Body of pancreas (tissue), 4 donors: ENCODE data around the gene HPSE2. TPM values are rescaled to one million over a fixed set of nuclear protein-coding genes. Genes with fewer than 3 reads are reported as not detected.

Source experiments
- ATAC-seq: fragments of 150-250 bp; one replicate; pipeline ENCODE4 v1.9.1; 2016
- DNase-seq, 4 donors: peaks; one replicate each; pipeline ENCODE4 v3.0.0-alpha.2; 2019
- H3K27ac ChIP-seq, 4 donors: fragments of 200-600 bp; sonication (generic); 1 replicate in 3 of 4; 2 replicates in 1 of 4; pipeline versions ENCODE4 v1.5.1 to v1.6.1; 2016 to 2019; ENCODE audit warnings: mild to moderate bottlenecking in 1 of 4, mixed read lengths in 1 of 4, moderate library complexity in 1 of 4
- H3K27me3 ChIP-seq, 2 donors: fragments of 200-600 bp; sonication (generic); one replicate each; pipeline ENCODE4 v1.6.0; 2016; ENCODE audit warnings: mild to moderate bottlenecking in 1 of 2
- H3K36me3 ChIP-seq, 2 donors: fragments of 200-600 bp; sonication (generic); replicated peaks in 1 of 2; 2 replicates each; pipeline ENCODE4 v1.5.1; 2016; ENCODE audit warnings: low read depth in 2 of 2; ENCODE audit not compliant: insufficient read depth in 1 of 2
- H3K4me1 ChIP-seq: fragments of 200-600 bp; sonication (generic); one replicate; pipeline ENCODE4 v1.6.0; 2016
- H3K4me3 ChIP-seq, 2 donors: fragments of 200-600 bp; sonication (generic); 1 replicate in 1 of 2; 2 replicates in 1 of 2; pipeline ENCODE4 v1.5.1; 2016 to 2019
- H3K9me3 ChIP-seq, 3 donors: fragments of 200-600 bp; sonication (generic); 1 replicate in 2 of 3; 2 replicates in 1 of 3; pipeline ENCODE4 v1.5.1; 2016
- CTCF ChIP-seq, 7 experiments: fragments of 450-650 bp in 4 of 7; fragments of 200-600 bp in 3 of 7; sonication (generic) in 3 of 7; IDR thresholded peaks; one replicate each; pipeline ENCODE4 v1.5.1; 2016 to 2019; ENCODE audit warnings: antibody characterized with exemption in 7 of 7
- POLR2A ChIP-seq, 3 donors: fragments of 450-650 bp; IDR thresholded peaks; one replicate each; pipeline ENCODE4 v1.6.1; 2016; ENCODE audit warnings: antibody characterized with exemption in 3 of 3, mild to moderate bottlenecking in 2 of 3
- WGBS, 2 donors: methylation state at CpG; one replicate each; pipeline ENCODE4 v1.1.5; 2017; 5-methylcytosine and 5-hydroxymethylcytosine counted together
- intact Hi-C: fragments of 100-400 bp; cut with DNase I; formaldehyde crosslinking; loops from one replicate; pipeline ENCODE4 v1.15.1; 2023
- total RNA-seq, 2 donors: library from RNA; depleted of rRNA; stranded (reverse); fragments of >200 nt; gene quantifications; one replicate each; pipeline ENCODE4 v1.1.0, GENCODE V29; 2016

HPSE2 gene
- total RNA-seq, 2 donors from 2014 or later, result not detected

GRCh38 chr10:98419469-98420261, 816.0 kb downstream of the HPSE2 start:
- peaks cover 0 to 11% of the 10 kb centered on the region in 2 donors for H3K36me3 ChIP-seq
- no peak overlapping the region for H3K27ac ChIP-seq
- WGBS, 2 donors, result 90 to 92% methylated on average over 13 to 17 of the region's 17 CpGs
- ATAC-seq (no peak), DNase-seq (no peak)
- intact Hi-C loops, result no loop called here
- no peak overlapping the region for H3K4me3 ChIP-seq
- no peaks in the 10 kb centered on the region for H3K9me3 ChIP-seq
- TF ChIP-seq CTCF (IDR thresholded peaks at IDR 0.05) (no peak), POLR2A (IDR thresholded peaks at IDR 0.05) (no peak)
- no peaks in the 10 kb centered on the region for H3K27me3 ChIP-seq
- peaks cover 14% of the 10 kb centered on the region for H3K4me1 ChIP-seq

GRCh38 chr10:98418665-98419468, 816.8 kb downstream of the HPSE2 start:
- no peak for DNase-seq
- 92% methylated on average over 16 to 18 of the region's 18 CpGs for WGBS, 2 donors
- no peak overlapping the region for H3K4me3 ChIP-seq
- no peaks in the 10 kb centered on the region for H3K27me3 ChIP-seq
- ATAC-seq, result no peak
- H3K4me1 ChIP-seq, result peaks cover 20% of the 10 kb centered on the region
- TF ChIP-seq POLR2A (IDR thresholded peaks at IDR 0.05) (no peak), CTCF (IDR thresholded peaks at IDR 0.05) (no peak)
- H3K27ac ChIP-seq, result no peak overlapping the region
- intact Hi-C loops, result no loop called here
- no peaks in the 10 kb centered on the region for H3K9me3 ChIP-seq
- peaks cover 0 to 11% of the 10 kb centered on the region in 2 donors for H3K36me3 ChIP-seq

- Histone ChIP-seq H3K9me3 (no peaks in the 10 kb centered on the region), H3K27ac (no peak overlapping the region), H3K27me3 (no peaks in the 10 kb centered on the region), H3K4me1 (peaks cover 20% of the 10 kb centered on the region), H3K36me3 (peaks cover 0 to 11% of the 10 kb centered on the region in 2 donors), H3K4me3 (no peak overlapping the region)
- no peak for DNase-seq
- intact Hi-C loops, result no loop called here
- TF ChIP-seq POLR2A (IDR thresholded peaks at IDR 0.05), result no peak
- no peak for TF ChIP-seq CTCF (IDR thresholded peaks at IDR 0.05)
- WGBS, 2 donors, result 90 to 93% methylated on average over 11 to 21 of the region's 21 CpGs
- no peak for ATAC-seq
Measured at GRCh38 chr10:98417973-98418664, 817.5 kb downstream of the HPSE2 start.

- Histone ChIP-seq H3K27me3 (no peaks in the 10 kb centered on the region), H3K9me3 (no peaks in the 10 kb centered on the region), H3K36me3 (peaks cover 0 to 11% of the 10 kb centered on the region in 2 donors), H3K27ac (no peak overlapping the region), H3K4me3 (no peak overlapping the region), H3K4me1 (peaks cover 20% of the 10 kb centered on the region)
- WGBS, 2 donors, result 90% methylated on average over 18 of the region's 19 CpGs; no CpG with 5 or more reads in 1 of the 2 donors
- intact Hi-C loops, result no loop called here
- ATAC-seq, result no peak
- DNase-seq, result no peak
- TF ChIP-seq POLR2A (IDR thresholded peaks at IDR 0.05), result no peak
Measured at GRCh38 chr10:98417481-98417959, 818.1 kb downstream of the HPSE2 start.
